ENCODE measurements around the gene R3HDM2. TPM values are rescaled to one million over a fixed set of nuclear protein-coding genes. Genes with fewer than 3 reads are reported as not detected.

The R3HDM2 gene
- total and polyA plus RNA-seq, 2 experiments from 2014 or later: 13.4 to 28.7 TPM

DNA sequence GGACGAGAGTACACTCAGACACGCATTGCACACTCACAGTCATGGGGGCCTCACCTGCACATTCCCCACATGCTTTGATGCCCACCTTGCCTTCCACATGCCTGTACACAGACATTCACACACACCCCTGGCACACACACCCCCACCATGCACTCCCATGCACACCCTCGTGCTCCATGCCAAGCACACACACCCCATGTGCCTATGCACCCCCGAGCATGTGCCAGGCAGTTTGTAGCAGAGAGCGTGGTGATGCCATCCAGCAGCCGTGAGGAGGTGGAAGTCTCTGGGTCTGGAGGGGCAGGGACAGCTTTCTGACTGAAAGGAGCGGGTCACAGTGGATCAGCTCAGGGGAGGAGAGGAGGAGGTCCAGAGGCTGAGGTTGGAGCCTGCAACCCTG, 224.9 kb downstream of the R3HDM2 start:
- H3K79me2 ChIP-seq: no peaks in the 10 kb centered on the region
- H2AFZ ChIP-seq: no peak overlapping the region
- no peaks in the 10 kb centered on the region for H3K27me3 ChIP-seq
- no peak overlapping the region for H3K4me2 ChIP-seq
- H3K36me3 ChIP-seq (replicated peaks; ENCODE audit: insufficient read depth, low read depth): no peaks in the 10 kb centered on the region
- no peaks in the 10 kb centered on the region for H3K9me3 ChIP-seq (ENCODE audit: low read depth)
- no peak overlapping the region for H3K4me3 ChIP-seq
- DNase-seq (ENCODE audit: low spot score): no peak
- H4K20me1 ChIP-seq (ENCODE audit: insufficient read depth, poor library complexity, severe bottlenecking): no peaks in the 10 kb centered on the region
- no peaks in the 10 kb centered on the region for H3K4me1 ChIP-seq (ENCODE audit: insufficient read depth)
- no peak overlapping the region for H3K27ac ChIP-seq
- H3K9me2 ChIP-seq (replicated peaks; ENCODE audit: insufficient read depth): no peaks in the 10 kb centered on the region
- 95% methylated on average over 7 of the region's 7 CpGs for WGBS (ENCODE audit: low lambda C conversion rate, missing lambda C conversion rate)
- no peak for TF ChIP-seq EZH2phosphoT487 (IDR thresholded peaks at IDR 0.05; ENCODE audit: low read depth, severe bottlenecking, unreplicated experiment)
- TF ChIP-seq EZH2 (IDR thresholded peaks at IDR 0.05; ENCODE audit: borderline replicate concordance): no peak
- TF ChIP-seq, protein P1, sequence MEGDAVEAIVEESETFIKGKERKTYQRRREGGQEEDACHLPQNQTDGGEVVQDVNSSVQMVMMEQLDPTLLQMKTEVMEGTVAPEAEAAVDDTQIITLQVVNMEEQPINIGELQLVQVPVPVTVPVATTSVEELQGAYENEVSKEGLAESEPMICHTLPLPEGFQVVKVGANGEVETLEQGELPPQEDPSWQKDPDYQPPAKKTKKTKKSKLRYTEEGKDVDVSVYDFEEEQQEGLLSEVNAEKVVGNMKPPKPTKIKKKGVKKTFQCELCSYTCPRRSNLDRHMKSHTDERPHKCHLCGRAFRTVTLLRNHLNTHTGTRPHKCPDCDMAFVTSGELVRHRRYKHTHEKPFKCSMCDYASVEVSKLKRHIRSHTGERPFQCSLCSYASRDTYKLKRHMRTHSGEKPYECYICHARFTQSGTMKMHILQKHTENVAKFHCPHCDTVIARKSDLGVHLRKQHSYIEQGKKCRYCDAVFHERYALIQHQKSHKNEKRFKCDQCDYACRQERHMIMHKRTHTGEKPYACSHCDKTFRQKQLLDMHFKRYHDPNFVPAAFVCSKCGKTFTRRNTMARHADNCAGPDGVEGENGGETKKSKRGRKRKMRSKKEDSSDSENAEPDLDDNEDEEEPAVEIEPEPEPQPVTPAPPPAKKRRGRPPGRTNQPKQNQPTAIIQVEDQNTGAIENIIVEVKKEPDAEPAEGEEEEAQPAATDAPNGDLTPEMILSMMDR (IDR thresholded peaks at IDR 0.05; ENCODE audit: poor library complexity): no peak

DNA sequence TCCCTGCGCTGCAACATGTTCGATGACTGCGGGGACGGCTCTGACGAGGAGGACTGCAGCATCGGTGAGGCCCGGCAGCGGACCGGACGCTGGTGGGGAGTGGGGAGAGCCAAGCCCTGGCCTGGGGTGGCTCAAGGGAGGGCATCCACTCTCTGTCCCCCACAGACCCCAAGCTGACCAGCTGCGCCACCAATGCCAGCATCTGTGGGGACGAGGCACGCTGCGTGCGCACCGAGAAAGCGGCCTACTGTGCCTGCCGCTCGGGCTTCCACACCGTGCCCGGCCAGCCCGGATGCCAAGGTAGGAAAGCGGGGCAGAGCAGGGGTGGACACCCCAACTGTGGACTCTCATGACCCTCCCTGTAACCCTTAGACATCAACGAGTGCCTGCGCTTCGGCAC, 225.7 kb downstream of the R3HDM2 start:
- Histone ChIP-seq H3K9me2 (replicated peaks; ENCODE audit: insufficient read depth) (no peaks in the 10 kb centered on the region), H3K4me1 (ENCODE audit: insufficient read depth) (no peaks in the 10 kb centered on the region), H3K36me3 (replicated peaks; ENCODE audit: insufficient read depth, low read depth) (no peaks in the 10 kb centered on the region), H2AFZ (no peak overlapping the region), H4K20me1 (ENCODE audit: insufficient read depth, poor library complexity, severe bottlenecking) (no peaks in the 10 kb centered on the region), H3K79me2 (no peaks in the 10 kb centered on the region), H3K27ac (no peak overlapping the region), H3K27me3 (no peaks in the 10 kb centered on the region), H3K4me2 (no peak overlapping the region), H3K9me3 (ENCODE audit: low read depth) (no peaks in the 10 kb centered on the region), H3K4me3 (no peak overlapping the region)
- no peak for TF ChIP-seq EZH2 (IDR thresholded peaks at IDR 0.05; ENCODE audit: borderline replicate concordance)
- TF ChIP-seq, protein P1 (IDR thresholded peaks at IDR 0.05; ENCODE audit: poor library complexity): no peak
- TF ChIP-seq EZH2phosphoT487 (IDR thresholded peaks at IDR 0.05; ENCODE audit: low read depth, severe bottlenecking, unreplicated experiment): no peak
- DNase-seq (ENCODE audit: low spot score): no peak
- 96% methylated on average over 26 of the region's 26 CpGs for WGBS (ENCODE audit: low lambda C conversion rate, missing lambda C conversion rate)

DNA sequence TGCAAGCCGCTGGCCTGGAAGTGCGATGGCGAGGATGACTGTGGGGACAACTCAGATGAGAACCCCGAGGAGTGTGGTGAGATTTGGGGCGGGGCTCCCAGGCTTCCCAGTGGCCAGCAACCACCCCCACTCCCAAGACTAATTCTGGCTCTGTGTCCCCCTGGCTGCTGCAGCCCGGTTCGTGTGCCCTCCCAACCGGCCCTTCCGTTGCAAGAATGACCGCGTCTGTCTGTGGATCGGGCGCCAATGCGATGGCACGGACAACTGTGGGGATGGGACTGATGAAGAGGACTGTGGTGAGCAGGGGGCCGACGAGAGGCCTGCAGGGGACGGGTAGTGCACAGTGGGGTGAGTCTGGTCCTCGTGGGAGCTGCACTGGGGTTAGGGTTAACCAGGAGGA, 226.4 kb downstream of the R3HDM2 start:
- Histone ChIP-seq H3K4me3 (no peak overlapping the region), H3K9me2 (replicated peaks; ENCODE audit: insufficient read depth) (no peaks in the 10 kb centered on the region), H2AFZ (no peak overlapping the region), H3K4me1 (ENCODE audit: insufficient read depth) (no peaks in the 10 kb centered on the region), H3K9me3 (ENCODE audit: low read depth) (no peaks in the 10 kb centered on the region), H3K4me2 (no peak overlapping the region), H3K27ac (no peak overlapping the region), H3K36me3 (replicated peaks; ENCODE audit: insufficient read depth, low read depth) (no peaks in the 10 kb centered on the region), H3K79me2 (no peaks in the 10 kb centered on the region), H3K27me3 (no peaks in the 10 kb centered on the region), H4K20me1 (ENCODE audit: insufficient read depth, poor library complexity, severe bottlenecking) (no peaks in the 10 kb centered on the region)
- TF ChIP-seq, protein P1 (IDR thresholded peaks at IDR 0.05; ENCODE audit: poor library complexity): no peak
- TF ChIP-seq EZH2phosphoT487 (IDR thresholded peaks at IDR 0.05; ENCODE audit: low read depth, severe bottlenecking, unreplicated experiment) (no peak), EZH2 (IDR thresholded peaks at IDR 0.05; ENCODE audit: borderline replicate concordance) (no peak)
- no peak for DNase-seq (ENCODE audit: low spot score)
- 98% methylated on average over 19 of the region's 19 CpGs for WGBS (ENCODE audit: low lambda C conversion rate, missing lambda C conversion rate)

DNA sequence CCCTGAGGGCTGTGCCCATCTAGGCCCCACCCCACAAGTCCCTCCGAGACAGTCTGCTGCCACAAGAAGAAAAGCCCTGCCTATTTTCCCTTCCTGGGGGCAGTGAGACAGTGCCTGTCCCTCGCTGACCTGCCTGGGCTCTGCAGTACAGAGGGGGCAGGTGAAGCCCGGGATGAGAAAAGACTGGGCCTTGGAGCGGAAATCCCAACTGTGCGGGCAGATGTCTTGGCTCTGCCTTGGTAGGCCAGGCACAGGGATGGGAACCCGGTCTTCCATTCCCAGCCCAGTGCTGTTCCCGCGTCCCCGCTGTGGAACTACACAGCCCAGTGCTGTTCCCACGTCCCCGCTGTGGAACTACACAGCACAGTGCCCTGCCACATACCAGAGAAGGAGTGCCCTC, 227.1 kb downstream of the R3HDM2 start:
- Histone ChIP-seq H4K20me1 (ENCODE audit: insufficient read depth, poor library complexity, severe bottlenecking) (no peaks in the 10 kb centered on the region), H3K4me3 (no peak overlapping the region), H3K4me1 (ENCODE audit: insufficient read depth) (no peaks in the 10 kb centered on the region), H3K79me2 (no peaks in the 10 kb centered on the region), H3K27me3 (no peaks in the 10 kb centered on the region), H3K9me2 (replicated peaks; ENCODE audit: insufficient read depth) (no peaks in the 10 kb centered on the region), H2AFZ (no peak overlapping the region), H3K36me3 (replicated peaks; ENCODE audit: insufficient read depth, low read depth) (no peaks in the 10 kb centered on the region), H3K27ac (no peak overlapping the region), H3K9me3 (ENCODE audit: low read depth) (no peaks in the 10 kb centered on the region), H3K4me2 (no peak overlapping the region)
- WGBS (ENCODE audit: low lambda C conversion rate, missing lambda C conversion rate): 95% methylated on average over 11 of the region's 11 CpGs
- TF ChIP-seq EZH2phosphoT487 (IDR thresholded peaks at IDR 0.05; ENCODE audit: low read depth, severe bottlenecking, unreplicated experiment) (no peak), EZH2 (IDR thresholded peaks at IDR 0.05; ENCODE audit: borderline replicate concordance) (no peak)
- TF ChIP-seq, protein P1 (IDR thresholded peaks at IDR 0.05; ENCODE audit: poor library complexity): no peak
- DNase-seq (ENCODE audit: low spot score): no peak
